GM19455 (cell line): ENCODE results near the gene EFNA3.

Source experiments
- ATAC-seq: cut with Tn5 transposase; IDR thresholded peaks from one replicate; pipeline ENCODE4 v1.9.1; 2021; ENCODE audit not compliant: unreplicated experiment

EFNA3 gene

GRCh38 chr1:155078469-155079209 is at the start of gene EFNA3:
EFNA3 (plus strand) TSS chr1:155078837; CDS start chr1:155078942, 105 bp downstream.
- ATAC-seq = no peak

- ATAC-seq = no peak
Observed at GRCh38 chr1:155029513-155030242, 49.0 kb upstream of the EFNA3 start.

- no peak for ATAC-seq
Observed at GRCh38 chr1:155030243-155030795, 48.3 kb upstream of the EFNA3 start.

- ATAC-seq = no peak
Observed at GRCh38 chr1:155030899-155031298, 47.7 kb upstream of the EFNA3 start.

GRCh38 chr1:155032886-155033285 is 45.8 kb upstream of the EFNA3 start:
- no peak for ATAC-seq

- no peak for ATAC-seq
Observed at GRCh38 chr1:155033524-155033923, 45.1 kb upstream of the EFNA3 start, which contains the start of the genes DCST1 and DCST2. DCST1 (plus strand) TSS chr1:155033824; CDS start chr1:155034037, 213 bp downstream. DCST2 (minus strand) TSS chr1:155033781; CDS start chr1:155033701, 80 bp downstream.

GRCh38 chr1:155034318-155035208 is 44.1 kb upstream of the EFNA3 start:
- no peak for ATAC-seq

- no peak for ATAC-seq
Observed at GRCh38 chr1:155035936-155036335, 42.7 kb upstream of the EFNA3 start.

GRCh38 chr1:155037043-155037442 is 41.6 kb upstream of the EFNA3 start:
- no peak for ATAC-seq

GRCh38 chr1:155037851-155038441 is 40.7 kb upstream of the EFNA3 start:
- no peak for ATAC-seq

- no peak for ATAC-seq
Observed at GRCh38 chr1:155038602-155039307, 39.9 kb upstream of the EFNA3 start.

- no peak for ATAC-seq
Observed at GRCh38 chr1:155039308-155039669, 39.3 kb upstream of the EFNA3 start.

- ATAC-seq = no peak
Observed at GRCh38 chr1:155040358-155041093, 38.1 kb upstream of the EFNA3 start.

- ATAC-seq = no peak
Observed at GRCh38 chr1:155042789-155043188, 35.8 kb upstream of the EFNA3 start.

GRCh38 chr1:155043301-155043702 is 35.3 kb upstream of the EFNA3 start:
- ATAC-seq = no peak

GRCh38 chr1:155043793-155044192 is 34.8 kb upstream of the EFNA3 start:
- no peak for ATAC-seq

- no peak for ATAC-seq
Observed at GRCh38 chr1:155044365-155044764, 34.3 kb upstream of the EFNA3 start.

GRCh38 chr1:155044812-155045657 is 33.6 kb upstream of the EFNA3 start:
- ATAC-seq = no peak
